OCI-LY1 (cell line): ENCODE measurements around the gene SLC26A2.
"Not testable (repeated sequence)": the region's sequence is repeated elsewhere in the genome, so short reads cannot be mapped to it uniquely, and the experiment has no call there.

Source experiments
- EZH2 ChIP-seq: fragments of 200-600 bp; sonication (generic), shearing (Covaris generic); IDR thresholded peaks from 2 replicates; pipeline ENCODE4 v1.8.0; 2017; ENCODE audit warnings: borderline replicate concordance, mixed run types, mild to moderate bottlenecking, antibody characterized with exemption, low read length, moderate library complexity, mixed read lengths
- TF ChIP-seq, protein P1 (sequence below): fragments of 200-600 bp; sonication (generic), shearing (Covaris generic); IDR thresholded peaks from 2 replicates; pipeline ENCODE4 v1.5.1; 2017; ENCODE audit warnings: mild to moderate bottlenecking, antibody characterized with exemption, low read length, moderate library complexity, mixed read lengths

DNA sequence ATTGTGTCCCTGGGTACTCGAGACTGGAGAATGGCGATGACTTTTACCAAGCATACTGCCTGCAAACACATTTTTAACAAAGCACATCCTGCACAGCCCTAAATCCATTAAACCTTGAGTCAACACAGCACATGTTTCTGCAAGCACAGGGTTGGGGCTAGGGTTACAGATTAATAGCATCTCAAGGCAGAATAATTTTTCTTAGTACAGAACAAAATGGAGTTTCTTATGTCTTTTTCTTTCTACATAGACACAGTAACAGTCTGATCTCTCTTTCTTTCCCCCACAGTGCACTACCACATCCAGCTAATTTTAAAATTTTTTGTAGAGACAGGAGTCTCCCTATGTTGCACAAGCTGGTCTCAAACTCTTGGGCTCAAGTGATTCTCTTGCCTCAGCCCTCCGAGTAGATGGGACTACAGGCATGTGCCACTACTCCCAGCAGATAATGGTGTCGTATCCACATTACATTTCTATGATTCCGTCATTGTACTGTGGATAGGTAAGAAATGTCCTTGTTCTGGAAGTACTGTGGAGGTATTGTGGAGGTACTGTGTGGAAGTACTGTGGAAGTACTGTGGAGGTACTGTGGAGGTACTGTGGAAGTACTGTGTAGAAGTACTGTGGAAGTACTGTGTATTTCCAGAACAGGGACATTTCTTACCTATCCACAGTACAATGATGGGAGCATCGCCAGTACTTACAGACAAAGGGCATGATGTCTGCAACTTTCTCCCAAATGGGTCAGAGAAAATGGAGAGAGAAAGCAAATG lies 17.2 kb upstream of the SLC26A2 start:
- TF ChIP-seq, protein P1, sequence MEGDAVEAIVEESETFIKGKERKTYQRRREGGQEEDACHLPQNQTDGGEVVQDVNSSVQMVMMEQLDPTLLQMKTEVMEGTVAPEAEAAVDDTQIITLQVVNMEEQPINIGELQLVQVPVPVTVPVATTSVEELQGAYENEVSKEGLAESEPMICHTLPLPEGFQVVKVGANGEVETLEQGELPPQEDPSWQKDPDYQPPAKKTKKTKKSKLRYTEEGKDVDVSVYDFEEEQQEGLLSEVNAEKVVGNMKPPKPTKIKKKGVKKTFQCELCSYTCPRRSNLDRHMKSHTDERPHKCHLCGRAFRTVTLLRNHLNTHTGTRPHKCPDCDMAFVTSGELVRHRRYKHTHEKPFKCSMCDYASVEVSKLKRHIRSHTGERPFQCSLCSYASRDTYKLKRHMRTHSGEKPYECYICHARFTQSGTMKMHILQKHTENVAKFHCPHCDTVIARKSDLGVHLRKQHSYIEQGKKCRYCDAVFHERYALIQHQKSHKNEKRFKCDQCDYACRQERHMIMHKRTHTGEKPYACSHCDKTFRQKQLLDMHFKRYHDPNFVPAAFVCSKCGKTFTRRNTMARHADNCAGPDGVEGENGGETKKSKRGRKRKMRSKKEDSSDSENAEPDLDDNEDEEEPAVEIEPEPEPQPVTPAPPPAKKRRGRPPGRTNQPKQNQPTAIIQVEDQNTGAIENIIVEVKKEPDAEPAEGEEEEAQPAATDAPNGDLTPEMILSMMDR: not testable (repeated sequence)
- TF ChIP-seq EZH2: not testable (repeated sequence)
